HG02943 (cell line): ENCODE measurements around the gene ATOH8.

ENCODE experiments used
- ATAC-seq: cut with Tn5 transposase; IDR thresholded peaks from one replicate; pipeline ENCODE4 v1.9.1; 2021; ENCODE audit warnings: mild to moderate bottlenecking, low read depth, moderate library complexity; ENCODE audit not compliant: unreplicated experiment

Gene ATOH8

GRCh38 chr2:85767803-85768665 is 14.2 kb downstream of the ATOH8 start:
- no peak for ATAC-seq

GRCh38 chr2:85768713-85769112 is 14.9 kb downstream of the ATOH8 start:
- ATAC-seq = no peak

DNA sequence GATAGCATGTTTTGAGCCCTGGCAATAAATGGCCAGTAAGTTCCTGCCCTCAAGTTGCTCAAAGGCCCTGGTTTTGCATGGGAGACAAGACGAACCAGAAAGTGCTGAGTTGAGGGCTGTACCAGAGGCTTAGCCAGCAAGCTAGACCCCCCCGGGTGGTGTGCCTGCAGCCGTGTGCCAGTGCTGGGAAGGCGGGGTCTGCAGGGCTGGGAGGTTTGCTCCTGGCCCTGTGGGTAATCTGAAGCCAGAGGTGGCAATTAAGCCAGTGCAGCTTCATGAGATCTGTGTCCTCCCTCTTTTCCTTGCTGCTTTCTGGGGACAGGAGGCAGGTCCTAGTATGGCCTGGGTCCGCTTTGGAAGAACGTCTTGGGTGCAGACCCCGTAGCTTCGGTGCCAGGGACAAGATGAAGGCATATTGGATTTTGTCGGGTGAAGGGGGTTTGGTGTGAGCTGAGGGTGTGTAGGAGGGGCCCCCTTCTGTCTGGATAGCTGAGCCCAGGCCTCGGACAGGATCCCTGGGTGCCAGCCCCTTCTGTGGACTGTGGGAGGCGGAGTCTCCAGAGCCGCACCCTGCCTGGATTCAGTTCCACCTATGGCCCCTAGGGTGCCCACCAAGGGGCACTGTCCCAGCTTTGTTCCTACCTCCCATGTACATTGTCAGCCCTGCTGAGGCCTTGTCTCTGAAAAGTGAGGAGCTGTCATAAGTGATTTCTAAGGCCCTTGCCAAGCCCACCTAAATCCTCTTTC is 15.6 kb downstream of the ATOH8 start:
- no peak for ATAC-seq

- ATAC-seq = no peak
Measured at GRCh38 chr2:85769983-85770362, 16.2 kb downstream of the ATOH8 start.

DNA sequence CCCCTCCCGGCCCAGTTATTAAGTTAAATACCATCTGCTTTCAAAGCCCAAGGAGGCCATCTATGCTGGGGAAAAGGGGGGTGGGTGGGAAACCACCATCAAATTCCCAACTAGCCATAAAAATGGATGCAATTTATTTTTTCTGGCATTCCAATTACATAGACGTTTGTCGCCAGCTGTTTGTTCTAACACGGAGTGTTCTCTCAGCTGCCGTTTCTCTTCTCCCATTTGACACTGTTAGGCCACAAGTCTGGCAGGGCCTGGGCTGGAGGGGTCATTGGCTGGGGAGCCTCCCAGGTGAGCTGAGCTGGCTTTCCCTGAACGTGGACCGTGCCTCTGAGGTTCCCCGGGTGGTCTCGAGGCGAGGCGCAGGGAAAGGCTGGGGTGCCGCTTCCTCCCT is 16.6 kb downstream of the ATOH8 start:
- ATAC-seq = no peak

- no peak for ATAC-seq
Measured at GRCh38 chr2:85770786-85771409, 17.1 kb downstream of the ATOH8 start.

DNA sequence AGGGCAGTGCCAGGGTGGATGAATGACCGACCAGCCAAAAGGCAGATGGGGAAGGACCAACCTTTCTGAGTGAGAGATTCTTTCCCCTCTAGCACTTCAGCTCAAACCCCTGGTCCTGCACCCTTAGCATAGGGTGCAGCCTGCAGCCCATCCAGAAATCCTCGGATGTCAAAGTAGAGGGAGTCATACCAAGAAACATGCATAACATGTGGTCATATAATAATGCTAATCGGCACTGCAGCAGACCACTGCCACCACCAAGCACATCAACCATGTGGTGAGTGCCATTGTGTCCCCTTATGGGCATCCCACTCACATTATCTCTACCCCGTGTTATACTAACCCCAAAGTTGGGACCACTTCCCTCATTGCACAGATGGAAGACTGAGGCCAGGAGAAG is 17.7 kb downstream of the ATOH8 start:
- no peak for ATAC-seq

DNA sequence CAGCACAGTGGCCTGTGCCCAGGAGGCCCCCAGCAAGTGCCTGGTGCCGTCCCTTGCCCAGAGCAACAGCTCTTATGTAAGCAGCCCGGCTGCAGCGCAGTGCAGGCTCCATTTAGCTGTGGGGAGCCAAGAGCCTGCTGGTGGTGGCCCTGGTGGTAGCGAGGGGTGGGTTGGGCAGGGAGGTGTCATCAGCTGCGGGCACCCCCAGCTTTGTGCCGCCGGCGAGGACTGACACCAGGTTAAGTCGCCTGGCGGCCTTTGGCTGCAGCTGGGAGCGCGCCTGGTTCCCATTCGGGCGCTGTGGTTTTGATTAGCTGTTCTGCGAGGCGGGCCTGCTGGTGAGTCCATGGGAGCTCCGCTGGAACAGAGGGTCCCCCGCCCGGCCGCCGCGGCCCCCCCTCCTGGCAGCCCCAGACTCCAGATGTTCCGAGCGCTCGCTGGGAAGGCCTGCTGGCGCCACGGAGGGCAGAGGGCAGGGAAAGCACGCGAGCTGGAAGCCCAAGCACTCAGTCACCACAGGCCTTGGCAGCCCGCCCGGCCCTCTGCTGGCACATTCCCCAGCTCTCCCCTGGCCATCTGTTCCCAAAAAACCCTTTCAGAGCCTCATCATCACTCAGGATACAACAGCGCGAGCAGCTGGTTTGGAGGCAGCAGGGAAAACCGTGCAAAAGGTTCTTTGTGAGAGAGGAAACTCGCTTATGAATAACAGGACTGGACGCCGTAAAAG is 18.4 kb downstream of the ATOH8 start:
- ATAC-seq = no peak

DNA sequence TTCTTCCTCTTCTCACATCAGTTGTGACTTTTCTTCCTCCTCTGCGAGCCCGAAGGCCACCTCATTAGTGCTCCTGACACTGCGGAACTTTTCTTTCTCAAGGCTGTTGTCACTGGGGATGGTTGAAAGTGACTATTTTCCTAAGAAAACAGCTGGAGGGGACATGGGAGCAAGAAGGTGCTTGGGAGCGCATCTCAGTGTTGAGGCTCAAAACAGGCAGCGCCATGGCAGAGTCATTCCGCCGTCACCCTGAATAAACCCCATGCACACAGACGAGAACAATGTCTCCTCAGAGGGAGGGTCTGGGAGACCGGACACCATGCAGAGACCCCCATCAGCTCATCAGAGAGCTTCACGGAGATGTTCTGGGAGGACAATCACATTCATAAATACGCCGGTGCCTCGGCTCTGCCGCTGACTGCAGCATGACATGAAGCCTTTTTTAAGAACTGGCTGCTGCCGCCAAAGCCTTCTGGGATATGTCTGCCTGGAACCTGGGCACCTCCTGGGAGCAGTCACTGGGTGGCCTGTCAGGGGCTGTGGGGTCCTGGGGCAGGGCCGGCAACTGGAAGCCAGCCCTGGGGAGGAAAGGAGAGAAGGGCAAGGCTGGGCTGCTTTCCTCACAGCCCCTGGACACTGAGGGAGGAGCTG is 19.2 kb downstream of the ATOH8 start:
- ATAC-seq = no peak

GRCh38 chr2:85773692-85774091 is 19.9 kb downstream of the ATOH8 start:
- no peak for ATAC-seq

- ATAC-seq = no peak
Measured at GRCh38 chr2:85774126-85774978, 20.6 kb downstream of the ATOH8 start.

DNA sequence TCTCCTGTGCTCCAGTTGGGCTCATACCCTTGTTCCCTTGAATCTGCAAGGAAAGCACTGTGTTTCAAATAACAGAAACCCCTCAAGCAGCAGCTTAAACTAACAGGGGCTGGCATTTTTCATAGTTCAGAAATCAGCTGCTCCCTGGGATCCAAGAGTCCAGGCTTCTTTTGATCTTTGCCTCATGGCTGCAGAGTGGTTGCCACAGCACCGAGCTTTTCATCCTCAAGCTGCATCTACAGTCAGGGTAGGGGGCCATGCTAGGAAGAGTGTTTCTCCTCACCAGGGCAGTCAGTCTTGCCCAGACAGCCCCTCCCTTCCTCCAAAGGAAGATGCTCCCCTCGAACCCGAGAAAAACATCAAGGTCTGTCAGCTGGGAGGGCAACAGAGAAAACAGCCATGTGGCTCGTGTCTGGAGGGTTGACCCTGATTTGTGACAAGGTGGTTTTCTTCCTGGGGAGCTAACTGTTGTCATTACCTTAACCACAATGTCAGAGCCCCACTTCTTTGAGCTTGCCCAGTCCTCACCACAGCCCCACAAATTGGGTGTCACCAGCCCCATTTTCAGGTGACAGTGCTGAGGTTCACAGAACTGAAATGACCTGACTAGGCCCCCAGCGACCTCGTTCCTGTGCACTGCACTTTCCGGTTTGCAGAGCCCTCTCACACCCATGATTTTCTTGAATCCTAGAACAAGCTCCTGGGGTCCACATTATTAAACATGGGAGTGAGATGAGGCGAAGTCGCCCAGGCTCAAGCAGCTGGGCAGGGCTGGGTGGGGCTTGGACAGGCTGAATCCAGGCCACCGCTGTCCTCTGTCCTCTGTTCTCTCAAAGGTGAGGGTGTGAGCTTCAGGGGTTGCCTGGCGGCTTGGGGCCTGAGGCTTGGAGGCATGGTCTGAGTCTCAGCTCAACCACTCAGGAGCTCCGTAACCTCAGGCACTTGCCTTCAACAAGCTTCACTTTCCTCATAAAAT is 21.9 kb downstream of the ATOH8 start:
- no peak for ATAC-seq

GRCh38 chr2:85776672-85777071 is 22.9 kb downstream of the ATOH8 start:
- no peak for ATAC-seq

- ATAC-seq = no peak
Measured at GRCh38 chr2:85777441-85777861, 23.7 kb downstream of the ATOH8 start.

- no peak for ATAC-seq
Measured at GRCh38 chr2:85778646-85779379, 25.0 kb downstream of the ATOH8 start.

DNA sequence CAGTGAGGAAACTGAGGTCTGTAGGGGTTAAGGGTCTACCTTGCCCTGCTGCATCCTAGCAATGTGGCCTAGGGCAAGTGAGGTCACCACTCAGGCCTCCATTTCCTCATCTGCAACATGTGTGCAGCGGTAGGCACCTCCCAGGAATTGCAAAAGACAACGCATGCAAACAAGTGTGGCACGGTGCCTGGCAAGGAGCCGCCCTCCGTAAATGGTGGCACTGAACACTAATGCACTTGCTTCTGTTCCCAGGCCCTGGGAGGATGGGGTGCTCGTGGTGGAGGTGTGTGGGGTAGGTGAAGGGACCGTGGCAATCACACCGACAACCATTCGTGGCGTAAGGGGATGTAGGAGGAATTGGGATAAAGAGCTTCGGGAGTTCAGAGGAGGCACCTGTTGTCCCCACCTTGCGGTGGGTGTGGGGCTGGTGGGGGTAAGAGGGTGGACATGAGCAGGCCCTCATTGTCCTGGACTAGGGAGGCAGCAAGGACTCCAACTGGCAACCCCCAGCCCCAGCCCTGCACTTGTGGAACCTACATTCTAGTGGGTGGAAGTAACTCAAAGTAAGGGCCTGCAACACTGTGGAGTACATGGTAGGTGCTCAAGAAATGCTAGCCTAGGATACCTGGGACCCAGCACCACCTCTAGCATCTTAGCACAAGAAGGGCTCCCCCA is 26.0 kb downstream of the ATOH8 start:
- no peak for ATAC-seq
